ENCODE measurements around the gene DUS2.
"Not testable (repeated sequence)": the region's sequence is repeated elsewhere in the genome, so short reads cannot be mapped to it uniquely, and the experiment has no call there.

The DUS2 gene

DNA sequence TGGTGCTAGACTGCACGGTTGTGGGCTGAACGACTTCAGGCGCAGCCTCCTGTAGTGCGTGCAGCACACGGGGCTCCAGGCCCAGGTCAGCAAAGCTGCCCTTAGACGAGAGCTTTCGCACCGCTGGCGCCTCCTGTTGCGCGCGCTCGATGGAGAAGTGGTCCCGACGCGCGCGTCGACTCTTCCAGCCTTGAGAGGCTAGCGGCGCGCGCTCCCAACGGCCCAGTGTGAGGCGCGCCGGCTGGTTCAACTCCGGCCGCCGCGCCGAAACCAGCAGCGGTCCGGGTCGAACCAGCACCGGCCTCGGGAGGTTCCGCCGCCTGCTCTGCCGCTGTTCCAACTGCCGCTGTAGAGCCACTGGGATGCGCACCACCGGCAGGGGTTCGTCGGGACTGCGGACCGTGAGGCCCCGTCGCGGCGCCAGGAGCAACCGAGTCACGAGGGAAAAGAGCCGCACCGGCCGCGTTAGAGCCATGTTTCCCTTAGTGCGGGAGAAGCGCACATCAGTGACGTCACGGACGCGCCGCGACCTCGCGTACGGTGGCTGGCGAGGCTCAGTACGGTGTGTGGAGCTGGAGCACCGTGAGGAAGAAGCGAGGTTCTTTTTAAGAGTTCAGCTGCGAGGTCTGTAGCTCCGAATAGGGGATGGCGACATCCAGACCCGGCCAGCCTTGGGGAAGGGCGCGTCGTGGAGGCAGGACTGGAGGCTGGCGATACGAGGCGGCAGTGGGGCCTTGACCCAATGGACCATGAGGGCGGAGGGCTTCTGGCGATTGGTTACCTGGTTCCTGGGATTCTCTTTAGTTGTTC is at the start of gene DUS2, which contains the start of gene DDX28:
Gene DUS2 (plus strand): TSS at position 557 of the 810 bp plus-strand sequence. CDS start 14,740 bp downstream, outside the sequence.
Gene DDX28 (minus strand): TSS at position 505 of the 810 bp plus-strand sequence. CDS start 30 bp downstream, at position 475.
- DNase-seq = peak; percentile 89

DNA sequence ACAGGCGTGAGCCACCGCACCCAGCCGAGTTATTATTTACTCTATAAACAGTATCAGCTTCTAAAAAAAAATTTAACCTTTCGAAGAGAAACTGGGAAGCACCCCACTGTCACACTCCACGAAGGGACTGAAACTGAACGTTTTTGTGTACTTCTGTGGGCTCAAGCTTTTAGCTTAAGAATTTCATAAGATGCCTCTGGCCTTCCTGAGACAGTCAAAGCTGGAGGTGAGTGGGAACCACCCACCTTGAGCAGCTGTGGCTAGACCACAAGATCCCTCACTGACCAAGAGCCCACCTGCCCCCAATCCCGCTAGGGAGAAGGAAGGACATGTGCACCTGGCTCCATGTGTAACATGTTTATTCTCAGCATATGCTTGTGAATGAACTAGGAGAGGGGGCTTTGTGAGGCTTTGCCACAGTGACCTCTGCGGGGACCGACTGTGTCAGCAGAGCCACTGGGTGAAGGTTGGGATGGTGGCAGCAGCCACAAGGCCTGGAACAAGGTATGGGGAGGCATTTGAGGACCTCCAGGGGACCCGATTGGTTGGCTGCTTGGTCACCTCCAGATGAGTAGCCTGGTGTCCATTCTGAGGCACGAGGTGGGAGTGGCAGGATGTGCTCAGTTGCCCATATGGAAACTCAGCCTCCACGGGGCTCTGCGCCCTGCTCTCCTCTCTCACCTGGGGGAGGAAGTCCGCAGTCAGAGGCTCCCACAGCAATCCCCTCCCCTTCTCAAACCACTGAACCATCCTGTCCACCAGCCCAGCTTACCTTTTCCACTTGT is 47.6 kb upstream of the DUS2 start:
- no peak for DNase-seq

DNA sequence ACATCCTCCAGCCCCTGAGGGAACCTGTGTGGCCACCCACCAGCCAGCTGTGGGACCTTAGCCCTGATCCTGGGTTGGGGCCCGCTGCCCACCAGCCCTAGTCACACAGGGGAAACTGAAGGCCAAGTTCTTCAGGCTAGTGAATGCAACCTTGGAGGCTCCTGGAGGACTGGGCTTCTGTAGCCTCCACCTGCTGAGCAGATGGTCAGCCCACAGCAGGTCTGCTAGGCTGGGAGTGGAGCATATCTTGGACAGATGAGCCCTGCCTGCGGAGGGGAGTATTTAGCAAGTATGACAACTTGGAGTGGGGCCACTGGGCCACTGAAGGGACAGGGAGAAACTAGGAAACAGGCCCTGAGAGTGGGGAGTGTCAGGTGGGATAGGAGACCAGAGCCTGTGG is 46.9 kb upstream of the DUS2 start:
- DNase-seq = no peak

DNA sequence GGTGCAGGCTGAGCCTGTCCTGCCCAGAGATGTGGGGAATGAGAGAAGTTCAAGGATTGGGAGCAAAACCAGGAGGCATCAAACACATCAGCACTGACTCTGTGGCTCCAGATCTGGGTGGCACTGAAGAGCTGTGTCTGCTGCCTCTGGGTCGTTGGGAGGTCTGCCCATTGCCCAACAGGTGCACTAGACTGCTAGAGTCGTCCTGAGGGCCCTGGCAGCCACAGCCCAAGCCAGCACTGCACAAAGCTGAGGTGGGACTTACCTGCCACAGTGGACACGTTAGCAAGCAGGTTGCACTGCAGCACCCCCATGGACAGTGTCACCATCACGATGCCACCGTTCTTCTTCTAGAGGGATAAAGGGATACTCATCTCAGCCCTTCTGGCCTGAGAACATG is 46.1 kb upstream of the DUS2 start:
- DNase-seq = no peak

DNA sequence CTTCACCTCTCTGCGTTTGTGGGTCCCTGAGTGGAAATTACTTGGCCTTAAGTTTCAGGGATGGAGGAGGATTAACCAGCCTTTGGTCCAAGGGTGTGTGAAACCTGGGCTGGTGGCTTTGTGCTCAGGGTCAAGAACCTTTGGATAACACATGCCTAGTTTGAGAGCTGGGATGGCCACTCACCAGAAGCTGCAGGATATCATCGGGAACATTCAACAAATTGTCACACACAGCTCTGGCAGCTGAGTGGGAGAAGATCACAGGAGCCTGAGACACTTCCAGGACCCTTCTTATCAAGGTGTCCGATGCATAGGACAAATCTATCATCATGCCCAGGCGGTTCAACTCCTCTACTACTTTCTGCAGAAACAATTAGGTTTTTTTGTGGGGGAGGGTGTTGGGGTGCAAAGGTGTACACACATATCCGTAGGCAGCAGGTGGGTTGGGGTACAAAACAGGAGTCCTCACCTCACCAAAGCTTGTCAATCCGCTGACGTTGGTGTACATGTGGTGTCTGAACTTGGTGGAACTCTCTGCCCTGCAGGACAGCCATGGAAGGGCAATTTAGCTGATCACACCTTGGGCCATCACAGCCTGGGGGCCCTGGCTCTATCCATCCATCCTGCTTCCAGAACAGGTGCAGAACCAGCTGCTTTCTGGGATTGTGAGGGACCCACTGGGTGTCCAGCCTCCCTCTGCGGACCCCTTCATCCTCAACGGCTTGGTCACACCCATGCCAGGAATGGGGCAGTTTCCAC is 45.4 kb upstream of the DUS2 start:
- no peak for DNase-seq

DNA sequence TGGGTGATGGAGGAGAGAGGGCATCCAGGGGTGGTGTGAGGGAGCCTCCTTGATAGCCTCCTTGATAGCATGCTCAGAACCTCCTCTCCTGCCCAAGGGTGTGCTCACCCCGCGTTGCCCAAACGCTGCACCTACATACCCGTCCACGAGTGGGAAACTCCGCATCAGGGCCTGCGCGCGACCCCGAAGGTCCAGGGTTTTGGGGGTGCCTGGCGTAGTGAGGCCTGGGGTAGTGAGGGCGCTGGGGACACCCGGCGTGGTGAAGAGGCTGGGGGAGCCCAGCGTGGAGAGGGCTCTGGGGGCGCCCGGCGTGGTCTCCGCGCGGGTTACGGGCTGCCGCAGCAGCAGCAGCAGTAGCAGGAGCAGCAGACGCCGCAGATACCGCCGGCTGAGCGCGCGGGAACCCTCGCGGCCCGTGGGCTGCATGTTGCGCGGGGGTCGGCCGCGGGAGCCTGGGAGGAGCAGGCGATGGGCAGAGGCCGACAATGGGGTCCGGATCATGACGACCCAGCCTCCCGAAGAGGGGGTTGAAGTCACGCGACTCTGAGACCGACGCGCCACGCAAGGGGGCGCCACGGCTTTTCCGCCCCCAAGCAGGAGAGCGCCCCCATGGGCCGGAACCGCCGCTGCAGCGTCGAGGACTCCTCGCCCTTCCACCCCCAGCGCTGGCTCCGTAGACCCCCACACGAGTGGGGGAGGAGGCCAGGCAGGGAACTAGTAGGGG is 43.0 kb upstream of the DUS2 start, which contains the start of gene DPEP3:
Gene DPEP3 (minus strand): TSS at position 545 of the 724 bp plus-strand sequence. CDS start 119 bp downstream, at position 426.
- no peak for DNase-seq

DNA sequence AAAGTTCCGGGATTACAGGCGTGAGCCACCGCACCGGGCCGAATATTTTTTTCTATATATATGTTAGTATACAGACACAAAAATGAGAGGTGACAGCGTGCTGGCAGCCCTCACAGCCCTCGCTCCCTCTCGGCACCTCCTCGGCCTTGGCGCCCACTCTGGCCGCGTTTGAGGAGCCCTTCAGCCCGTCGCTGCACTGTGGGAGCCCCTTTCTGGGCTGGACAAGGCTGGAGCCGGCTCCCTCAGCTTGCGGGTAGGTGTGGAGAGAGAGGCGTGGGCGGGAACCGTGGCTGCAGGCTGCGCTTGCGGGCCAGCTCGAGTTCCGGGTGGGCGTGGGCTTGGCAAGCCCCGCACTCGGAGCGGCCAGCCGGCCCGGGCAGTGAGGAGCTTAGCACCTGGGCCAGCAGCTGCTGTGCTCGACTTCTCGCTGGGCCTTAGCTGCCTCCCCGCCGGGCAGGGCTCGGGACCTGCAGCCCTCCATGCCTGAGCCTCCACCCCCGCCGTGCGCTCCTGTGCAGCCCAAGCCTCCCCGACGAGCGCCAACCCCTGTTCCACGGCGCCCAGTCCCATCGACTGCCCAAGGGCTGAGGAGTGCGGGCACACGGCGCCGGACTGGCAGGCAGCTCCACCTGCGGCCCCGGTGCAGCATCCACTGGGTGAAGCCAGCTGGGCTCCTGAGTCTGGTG is 40.9 kb upstream of the DUS2 start:
- DNase-seq = no peak

DNA sequence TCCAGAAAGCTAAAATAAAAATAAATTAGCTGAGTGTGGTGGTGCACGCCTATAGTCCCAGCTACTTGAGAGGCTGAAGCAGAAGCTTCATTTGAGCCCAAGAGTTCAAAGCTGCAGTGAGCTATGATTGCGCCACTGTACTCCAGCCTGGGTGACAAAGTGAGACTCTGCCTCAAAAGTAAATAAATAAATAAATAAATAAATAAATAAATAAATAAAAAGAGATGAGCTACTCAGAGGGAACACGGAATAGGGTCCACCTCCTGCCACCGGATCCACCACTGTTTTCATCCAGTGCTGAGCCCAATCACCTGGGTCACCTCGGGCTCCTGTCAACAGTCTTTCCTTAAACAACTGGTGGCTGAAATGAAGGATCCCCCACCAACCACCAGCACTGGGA is 36.1 kb upstream of the DUS2 start:
- DNase-seq = no peak

DNA sequence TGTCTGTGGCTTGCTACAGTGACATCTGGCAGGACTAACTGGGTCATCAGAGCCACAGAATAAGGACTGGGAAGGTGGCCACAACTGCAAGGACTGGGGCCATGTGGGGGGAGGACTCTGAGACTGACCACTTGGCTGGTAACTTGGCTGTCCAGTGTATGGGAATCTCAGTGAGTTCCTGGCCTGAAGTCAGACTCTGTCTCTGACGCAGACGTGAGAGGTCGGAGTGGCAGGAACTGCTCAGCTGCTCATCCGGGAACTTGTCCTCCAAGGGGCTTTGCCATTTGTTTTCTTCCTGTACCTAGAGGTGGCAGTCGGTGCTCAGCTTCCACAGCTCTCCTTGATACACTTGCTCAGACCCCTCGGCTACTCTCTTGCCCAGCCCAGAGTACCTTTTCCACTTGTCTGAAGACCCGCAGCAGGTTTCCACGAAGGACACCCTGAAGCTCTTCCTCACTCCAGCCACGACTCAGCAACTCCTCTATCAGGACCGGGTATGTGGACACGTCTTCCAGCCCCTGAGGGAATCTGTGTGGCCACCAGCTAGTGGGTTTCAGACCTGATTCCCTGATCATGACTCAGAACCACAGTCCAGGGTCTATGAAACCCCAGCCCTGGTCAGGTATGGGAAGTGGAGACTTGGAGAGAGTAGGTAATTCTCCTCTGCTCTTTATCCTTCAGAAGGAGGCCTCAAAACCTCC is 35.5 kb upstream of the DUS2 start:
- DNase-seq = no peak

DNA sequence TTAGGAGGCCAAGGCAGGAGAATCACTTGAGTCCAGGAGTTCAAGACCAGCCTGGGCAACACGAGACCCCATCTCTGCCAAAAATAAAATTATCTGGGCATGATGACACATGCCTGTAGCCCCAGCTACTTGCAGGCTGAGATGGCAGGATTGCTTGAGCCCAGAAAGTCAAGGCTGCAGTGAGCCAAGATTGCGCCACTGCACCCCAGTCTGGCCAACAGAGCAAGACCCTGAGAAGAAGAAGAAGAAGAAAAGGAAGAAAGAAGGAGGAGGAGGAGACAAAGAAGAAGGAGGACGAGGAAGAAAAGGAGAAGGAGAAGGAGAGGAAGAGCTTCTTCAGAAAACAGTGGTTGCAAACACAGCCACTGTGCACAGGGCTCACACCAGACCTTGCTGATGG is 34.4 kb upstream of the DUS2 start:
- DNase-seq = no peak

DNA sequence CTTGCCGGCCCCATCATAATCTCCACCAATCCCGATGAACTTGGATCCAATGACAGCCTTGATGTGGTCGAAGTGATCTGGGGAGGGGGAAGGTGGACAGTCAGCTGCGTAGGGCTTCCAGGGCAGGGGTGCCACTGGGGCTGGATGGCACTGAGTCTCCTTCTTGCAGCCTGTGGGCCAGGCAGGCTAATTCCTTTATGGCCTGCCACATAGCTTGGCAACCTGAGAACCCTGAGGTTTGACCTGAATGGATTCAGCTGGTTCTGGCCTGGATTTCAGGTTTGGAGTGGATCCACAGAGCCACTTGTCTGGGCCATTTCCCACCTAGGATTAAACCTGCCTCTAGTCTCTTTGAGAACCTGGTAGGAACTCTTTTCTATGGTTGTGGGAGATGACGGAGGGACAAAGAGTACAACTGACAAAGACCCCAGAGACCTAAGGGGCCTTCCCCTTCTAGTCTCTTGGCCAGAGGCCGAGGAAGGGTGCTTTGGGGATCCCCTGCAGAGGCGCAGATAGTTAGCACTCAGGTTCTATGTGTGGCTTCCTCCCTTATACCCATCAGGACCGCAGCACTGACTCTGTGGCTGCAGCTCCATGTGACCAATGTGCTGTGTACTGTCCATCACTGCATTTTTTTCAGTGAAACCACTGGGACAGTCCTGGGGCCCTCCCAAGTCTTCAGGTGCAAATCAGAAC is 33.6 kb upstream of the DUS2 start:
- DNase-seq = no peak

DNA sequence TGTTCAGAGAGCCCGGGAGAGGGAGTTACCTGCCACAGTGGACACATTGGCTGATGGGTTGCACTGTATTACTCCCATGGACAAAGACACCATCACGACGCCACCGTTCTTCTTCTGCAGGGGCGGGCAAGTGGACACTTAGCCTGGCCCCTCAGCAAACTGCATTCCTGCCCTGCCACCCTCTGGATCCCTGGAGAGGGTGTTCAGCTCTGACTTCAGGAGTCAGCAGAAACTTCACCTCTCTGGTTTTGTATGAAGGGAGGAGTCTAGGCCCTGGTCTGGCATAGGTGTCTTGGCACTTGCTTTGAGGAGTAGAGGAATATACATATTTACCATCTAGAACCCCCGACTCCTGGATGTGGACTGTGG is 33.1 kb upstream of the DUS2 start:
- DNase-seq = no peak

DNA sequence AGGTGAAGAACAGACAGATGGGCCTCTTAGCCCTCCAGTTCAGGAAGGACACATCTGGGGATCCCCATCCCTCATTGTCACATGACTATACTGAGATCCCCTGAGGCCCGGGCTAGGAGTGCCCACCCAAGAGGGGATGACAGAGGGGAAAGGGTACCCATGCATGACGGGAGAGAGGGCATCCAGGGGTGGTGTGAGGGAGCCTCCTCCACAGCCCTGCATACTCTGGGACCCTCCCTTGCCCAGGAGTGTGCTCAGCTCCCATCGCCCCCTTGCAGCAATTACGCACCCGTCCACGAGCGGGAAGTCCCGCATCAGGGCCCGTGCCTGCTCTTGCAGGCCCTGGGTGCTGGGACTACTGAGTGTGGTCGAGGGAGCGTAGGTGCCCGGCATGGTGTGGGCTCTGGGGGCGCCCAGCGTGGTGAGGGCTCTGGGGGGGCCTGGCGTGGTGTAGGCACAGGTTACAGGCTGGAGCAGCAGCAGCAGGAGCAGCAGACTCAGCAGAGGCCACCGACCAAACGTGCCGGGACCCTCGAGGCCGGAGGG is 30.4 kb upstream of the DUS2 start:
- DNase-seq = no peak

DNA sequence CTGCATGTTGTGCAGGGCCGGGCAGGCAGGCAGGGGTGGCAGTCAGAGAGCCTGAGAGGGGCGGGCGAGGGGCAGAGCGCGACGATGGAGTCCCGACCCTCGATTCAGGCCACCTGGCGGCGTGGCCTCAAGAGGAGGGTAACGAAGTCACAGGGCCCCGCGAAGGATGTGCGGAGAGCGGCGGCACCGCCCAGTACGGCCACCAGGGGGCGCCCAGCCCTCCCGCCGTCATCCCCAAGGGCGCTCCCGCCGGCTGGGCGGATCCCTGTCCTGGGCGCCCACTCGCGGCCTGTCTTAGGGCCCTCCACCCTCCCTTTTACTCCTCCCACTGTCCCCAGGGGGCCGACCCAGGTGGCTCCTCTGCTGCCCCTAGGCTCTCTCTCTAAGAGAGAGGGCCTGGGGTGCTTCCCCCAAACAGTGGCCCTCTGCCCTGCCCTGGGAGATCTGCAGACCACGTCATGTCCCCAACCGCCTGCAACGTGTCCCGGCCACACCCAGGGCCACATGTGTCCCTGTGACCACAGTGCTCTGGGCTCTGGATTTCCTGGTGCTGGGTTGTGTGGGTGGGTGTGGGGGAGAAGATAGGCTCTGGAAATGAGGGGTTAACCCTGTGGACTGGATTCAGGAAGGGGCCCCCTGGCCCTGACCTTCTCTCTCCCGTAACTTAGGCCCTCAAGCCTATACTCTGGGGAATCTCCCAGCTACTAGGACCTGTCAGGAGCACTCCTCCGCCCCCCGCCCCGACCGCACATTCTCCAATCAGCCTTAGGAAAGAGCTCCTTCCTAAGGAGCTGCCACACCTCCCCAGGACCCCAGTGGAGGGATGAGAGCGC is 29.7 kb upstream of the DUS2 start:
- DNase-seq = peak; percentile 85

DNA sequence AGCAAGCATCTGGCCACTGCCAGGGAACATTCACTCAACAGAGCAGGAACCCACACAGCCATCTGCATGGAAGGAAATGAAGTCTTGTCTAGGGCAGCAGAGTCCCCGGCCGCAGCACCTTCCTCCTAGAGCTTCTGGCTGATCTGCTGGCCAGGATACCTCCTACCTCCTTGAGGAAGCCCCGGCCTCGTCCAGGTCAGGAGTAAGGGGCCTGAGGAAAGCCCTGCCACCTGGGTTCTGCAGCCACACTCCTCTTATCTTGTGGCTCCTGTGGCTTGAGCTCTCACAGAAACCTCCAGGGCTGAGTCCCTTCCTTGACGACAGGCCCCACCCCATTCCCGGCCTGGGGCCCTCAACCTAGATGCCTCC is 29.1 kb upstream of the DUS2 start:
- not testable (repeated sequence) for DNase-seq

DNA sequence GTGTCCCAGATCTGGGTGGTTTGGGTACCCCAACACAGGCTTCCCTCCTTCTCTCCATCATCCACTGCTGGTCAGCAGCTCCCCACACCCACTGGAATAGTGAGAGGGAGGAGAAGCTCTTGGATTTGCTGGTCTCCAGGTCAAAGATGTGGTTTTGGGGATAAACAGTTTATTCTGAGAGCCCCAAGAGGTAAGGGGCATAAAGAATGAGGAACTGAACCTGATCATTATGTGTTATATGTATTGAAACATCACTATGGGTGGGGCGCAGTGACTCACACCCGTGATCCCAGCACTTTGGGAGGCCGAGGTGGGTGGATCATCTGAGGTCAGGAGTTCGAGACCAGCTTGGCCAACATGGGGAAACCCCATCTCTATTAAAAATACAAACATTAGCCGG is 27.7 kb upstream of the DUS2 start:
- DNase-seq = no peak

DNA sequence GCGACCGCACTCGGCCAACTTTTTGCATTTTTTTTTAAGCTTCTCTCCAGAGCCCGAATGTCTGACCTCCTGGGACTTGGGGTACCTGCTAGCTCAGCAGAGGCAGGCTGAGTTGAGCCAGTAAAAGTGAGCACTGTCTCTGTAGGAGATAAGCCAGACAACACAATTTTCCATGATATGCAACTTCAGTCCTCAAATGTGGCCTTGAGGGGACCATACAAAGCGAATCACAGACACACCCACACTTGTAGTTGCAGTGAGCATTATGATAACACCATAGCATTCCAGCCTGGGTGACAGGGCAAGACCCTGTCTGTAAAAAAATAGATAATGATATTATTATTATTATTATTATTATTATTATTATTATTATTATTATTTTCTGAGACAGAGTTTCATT is 26.4 kb upstream of the DUS2 start:
- DNase-seq = no peak

DNA sequence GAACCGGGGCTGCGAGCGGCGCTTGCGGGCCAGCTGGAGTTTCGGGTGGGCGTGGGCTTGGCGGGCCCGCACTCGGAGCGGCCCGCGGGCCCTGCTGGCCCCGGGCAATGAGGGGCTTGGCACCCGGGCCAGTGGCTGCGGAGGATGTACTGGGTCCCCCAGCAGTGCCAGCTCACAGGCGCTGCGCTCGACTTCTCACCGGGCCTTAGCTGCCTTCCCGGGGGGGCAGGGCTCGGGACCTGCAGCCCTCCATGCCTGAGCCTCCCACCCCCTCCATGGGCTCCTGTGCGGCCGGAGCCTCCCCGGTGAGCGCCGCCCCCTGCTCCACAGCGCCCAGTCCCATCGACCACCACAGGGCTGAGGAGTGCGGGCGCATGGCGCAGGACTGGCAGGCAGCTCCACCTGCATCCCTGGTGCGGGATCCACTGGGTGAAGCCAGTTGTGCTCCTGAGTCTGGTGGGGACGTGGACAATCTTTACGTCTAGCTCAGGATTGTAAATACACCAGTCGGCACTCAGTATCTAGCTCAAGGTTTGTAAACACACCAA is 24.8 kb upstream of the DUS2 start:
- not testable (repeated sequence) for DNase-seq

Measured in NCI-H82 (cell line).